ENCODE results near the gene BCAT1.
"Not testable (repeated sequence)": the region's sequence is repeated elsewhere in the genome, so short reads cannot be mapped to it uniquely, and the experiment has no call there.

Gene BCAT1

DNA sequence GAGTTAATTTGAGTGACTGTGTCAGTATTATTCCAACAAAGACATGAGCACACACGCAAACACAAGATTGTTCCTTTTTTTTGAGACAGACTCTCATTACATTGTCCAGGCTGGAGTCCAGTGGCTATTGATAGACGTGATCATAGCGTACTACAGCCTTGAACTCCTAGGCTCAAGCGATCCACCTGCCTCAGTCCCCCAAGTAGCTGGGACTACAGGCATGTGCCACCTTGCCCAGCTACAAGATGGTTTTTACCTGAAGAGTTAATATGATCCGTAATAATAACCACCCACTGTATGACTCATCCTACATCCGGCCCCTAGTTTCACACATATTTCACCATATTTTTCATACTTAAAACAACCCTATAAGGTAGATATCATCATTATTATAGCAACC lies 26.8 kb downstream of the BCAT1 start:
- DNase-seq = no peak

DNA sequence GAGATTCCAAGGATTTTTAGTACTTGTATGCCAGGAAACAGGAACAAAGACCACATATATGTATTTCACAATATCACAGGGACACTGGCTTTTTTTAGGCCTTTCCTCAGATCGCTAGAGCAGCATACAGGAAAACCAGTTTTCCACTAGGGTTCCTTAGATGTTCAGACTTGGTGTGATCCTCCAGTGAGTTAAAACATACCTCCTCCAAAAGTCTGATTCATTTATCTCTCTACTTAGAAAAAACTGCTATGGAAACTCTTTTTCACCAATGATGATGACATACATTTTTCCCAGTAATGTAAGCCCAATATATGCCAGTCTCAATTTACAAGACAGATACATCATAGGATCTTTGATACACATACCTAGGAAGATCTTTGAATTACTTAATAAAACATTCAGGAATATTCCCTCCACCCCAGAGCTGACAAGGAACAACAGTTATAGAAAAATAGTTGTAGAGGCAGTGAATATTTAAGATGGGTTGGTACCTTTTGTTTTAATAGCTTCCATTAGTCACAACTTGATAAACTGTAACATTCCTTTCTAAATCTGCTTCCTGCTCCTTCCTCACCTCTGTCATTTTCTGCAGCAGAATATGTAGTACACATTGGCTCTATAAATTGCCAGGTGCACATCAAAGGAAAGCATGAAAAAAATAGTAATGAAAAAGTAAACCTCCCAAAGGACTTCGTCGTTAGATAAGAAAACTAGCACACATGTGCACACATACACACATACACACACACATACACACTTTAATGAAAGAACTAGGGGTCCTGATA lies 27.5 kb downstream of the BCAT1 start:
- no peak for DNase-seq

DNA sequence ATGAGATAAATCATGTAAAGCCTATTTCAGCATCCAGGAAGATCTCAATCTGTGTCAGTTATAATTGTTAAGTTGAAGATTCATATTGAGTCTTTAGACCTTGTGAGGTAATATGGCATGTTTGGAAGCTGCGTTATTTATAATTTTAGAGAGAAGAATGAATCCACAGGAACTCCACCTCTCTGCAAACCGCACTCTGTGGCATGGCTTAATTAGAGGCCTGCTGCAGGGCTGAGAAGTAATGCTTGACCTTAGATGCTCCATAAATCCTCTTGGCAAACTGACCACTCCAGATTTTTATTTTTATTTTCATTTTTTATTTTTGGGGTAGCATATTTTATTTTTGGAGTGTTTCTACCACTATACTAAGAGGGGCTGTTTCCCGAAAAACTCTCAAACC lies 28.8 kb downstream of the BCAT1 start:
- DNase-seq = no peak

DNA sequence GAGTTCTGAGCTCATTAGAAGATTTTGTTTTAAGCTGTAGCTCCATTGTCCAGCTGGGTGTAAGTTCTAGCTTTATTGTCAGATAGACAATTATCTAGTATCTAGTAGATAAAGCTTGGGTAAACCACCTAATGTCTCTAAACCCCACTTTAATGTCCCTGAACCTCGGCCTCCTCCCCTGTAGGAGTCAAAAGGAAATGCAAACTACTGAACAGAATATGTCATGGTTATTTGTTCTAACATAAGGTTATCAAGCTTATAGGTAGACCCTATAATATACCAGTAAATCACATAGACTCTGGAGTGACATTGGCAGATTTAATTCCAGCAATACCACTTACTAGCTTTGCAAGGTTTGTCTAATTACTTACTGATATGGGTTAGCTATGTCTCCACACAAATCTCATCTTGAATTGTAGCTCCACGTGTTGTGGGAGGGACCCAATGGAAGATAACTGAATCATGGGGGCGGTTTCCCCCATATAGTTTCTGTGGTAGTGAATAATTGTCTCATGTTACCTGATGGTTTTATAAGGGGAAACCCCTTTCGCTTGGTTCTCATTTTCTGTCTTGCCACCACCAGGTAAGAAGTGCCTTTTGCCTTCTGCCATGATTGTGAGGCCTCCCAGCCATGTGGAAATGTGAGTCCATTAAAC lies 29.4 kb downstream of the BCAT1 start:
- DNase-seq = no peak

DNA sequence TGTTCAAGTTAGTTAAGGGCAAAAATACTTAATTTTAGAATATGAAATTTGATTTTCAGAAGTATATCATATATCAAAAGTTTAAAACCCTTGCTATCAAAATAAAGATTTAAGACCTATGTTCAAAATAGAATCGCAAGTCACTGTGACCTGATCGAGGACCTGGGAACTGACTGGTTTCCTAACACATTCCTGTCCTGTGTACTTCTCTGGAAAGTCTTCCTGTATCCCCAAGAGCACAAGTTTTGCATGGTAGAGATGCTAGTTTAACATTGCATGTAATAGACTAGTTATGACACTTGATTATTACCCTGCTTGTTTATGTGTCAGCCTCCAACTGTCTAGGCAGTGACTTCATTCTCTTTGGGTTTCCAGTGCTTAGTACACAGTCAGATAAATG lies 30.3 kb downstream of the BCAT1 start:
- DNase-seq = no peak

DNA sequence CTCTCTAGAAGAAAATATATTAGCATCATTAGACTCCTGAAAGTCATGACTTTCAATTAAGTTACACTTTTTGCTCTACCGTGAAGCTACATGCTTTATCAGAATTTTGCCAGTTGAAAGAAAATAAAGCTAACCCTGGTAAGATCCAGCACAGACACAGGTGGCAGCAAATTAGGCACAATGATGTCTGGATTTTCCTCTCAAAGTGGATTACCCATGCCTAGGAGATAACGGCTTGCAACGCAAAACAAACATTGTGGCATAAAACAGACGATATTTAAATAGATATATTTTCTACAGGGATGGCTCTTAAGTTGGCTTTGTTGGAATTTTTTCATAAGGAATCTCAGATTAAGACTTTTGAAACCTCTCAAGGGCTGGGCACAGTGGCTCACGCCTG lies 33.4 kb downstream of the BCAT1 start:
- no peak for DNase-seq

DNA sequence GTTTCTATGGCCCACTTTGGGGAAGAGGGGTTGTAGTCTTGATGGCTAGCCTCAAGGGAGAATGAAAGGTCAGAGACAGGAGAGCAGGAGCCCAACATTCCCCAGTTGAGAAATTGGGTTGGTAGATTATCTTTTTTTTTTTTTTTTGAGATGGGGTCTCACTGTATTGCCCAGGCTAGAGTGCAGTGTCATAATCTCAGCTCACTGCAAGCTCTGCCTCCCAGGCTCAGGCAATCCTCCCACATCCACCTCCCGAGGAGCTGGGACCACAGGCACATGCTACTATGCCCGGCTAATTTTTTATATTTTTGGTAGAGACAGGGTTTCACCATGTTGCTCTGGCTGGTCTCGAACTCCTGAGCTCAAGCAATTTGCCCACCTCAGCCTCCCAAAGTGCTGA lies 34.9 kb downstream of the BCAT1 start:
- DNase-seq = no peak

DNA sequence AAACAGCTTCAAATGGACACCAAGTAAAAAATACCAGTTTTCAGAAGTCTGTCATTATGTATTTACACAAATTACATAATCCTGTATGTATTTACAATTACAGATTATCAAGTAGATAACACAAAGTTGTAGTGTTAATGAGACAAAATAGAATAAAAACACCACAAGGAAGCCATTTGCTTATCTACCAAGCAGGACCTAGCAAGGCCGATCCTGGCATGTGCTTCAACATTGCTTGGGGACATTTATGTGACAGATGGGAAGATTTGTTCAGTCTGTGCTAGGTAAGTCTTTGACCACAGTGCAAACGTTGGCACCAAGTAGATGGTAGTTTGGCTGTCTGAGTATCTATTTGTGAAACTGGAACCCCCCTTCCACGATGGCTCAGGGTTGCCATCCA lies 35.8 kb downstream of the BCAT1 start:
- no peak for DNase-seq

DNA sequence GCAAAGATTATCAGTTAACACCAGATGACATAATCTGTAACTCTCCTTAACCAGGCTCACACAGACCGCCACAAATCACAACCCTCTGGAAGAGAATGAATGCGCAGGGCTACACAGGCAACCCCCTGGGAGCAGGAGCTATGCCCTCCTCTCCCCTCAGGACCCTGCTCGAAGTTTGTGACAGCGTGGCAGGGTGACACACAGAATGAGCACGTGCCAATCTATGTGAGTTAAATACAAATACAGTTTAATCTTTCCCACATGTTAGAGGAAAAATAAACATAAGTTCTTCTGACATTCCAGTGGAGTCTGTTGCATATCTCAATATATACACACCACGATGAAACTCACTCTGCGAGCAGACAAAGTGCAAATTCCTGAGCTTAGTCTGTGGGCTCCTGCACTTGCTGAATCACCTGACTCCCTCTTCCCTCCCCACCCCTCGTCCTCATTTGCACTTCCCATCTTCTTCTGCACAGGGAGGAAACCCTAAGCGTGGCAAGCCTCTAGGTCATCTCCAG lies 37.6 kb downstream of the BCAT1 start:
- DNase-seq = no peak

DNA sequence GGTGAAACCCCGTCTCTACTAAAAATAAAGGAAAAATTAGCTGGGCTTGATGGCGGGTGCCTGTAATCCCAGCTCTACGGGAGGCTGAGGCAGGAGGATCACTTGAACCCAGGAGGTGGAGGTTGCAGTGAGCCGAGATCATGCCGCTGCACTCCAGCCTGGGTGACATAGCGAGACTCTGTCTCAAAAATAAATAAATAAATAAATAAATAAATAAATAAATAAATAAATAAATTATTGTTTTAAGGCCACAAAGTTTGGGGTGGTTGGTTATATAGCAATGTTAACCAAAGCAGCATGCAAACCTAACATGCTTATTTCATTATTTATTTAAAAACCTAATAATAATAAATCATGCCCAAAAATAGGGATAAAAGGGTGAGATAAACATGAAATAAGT lies 38.7 kb downstream of the BCAT1 start:
- not testable (repeated sequence) for DNase-seq

DNA sequence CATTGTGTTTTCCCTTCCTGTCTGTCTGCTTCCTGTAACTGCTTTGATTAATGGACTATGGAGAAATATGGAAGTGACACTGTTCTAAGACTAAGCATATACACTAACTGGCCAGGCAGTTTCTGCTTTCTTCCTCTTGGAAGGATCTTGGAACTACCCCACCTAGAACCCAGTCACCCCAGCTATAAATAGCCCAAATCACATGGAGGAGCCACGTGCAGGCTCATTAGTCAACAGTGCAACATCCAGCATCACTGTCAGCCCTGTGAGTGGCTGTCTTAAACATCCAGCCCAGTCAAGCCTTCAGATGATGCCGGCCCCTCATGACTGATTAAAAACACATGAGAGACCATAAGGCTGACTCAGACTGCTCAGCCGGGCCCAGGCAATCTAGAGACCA lies 39.2 kb downstream of the BCAT1 start:
- no peak for DNase-seq

DNA sequence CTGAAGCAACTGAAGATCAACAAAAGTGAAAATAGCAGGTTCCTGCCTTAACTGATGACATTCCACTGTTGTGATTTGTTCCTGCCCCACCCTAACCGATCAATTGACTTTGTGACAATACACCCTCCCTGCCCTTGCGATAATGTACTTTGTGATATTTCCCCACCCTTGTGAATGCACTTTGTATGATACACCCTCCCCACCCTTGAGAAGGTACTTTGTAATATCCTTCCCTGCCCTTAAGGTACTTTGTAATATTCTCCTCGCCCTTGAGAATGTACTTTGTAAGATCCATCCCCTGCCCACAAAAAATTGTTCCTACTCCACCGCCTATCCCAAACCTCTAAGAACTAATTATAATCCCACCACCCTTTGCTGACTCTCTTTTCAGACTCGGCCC lies 41.4 kb downstream of the BCAT1 start:
- no peak for DNase-seq

DNA sequence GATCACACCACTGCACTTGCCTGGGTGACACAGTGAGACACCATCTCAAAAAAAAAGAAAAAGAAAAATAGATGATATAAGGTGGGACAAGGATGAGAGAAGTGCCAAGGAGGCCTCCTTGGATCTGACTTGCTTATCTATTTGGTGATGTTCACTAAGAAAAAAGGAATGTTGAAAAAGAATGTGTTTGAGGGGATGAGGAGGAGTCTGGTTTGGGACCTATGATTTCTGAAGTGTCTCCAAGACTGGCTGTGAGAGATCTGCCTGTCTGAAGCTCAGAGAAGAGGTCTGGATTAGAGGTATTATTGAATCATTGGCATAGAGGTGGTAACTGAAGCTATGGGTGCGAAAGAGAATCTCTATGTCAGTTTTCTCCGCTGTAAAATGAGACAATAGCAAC lies 42.8 kb downstream of the BCAT1 start:
- DNase-seq = no peak

DNA sequence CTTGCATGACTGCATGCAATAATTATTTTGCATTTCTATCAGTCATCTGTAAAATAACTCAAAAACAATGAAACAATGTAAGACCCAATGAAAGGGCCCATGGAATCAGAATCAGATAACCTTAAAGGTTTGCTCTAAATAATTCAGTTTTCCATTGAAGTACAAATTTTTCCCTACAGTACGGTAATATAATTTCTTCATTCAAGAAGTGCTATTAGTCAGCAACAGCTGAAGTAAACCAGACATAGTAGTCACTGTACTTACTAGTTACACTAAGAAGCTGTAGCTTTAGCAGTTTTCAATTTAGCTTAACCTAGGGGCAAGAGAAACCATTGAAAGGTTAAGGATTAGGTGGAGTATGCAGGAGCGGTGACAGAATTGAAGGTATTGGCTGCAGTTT lies 43.5 kb downstream of the BCAT1 start:
- DNase-seq = no peak

DNA sequence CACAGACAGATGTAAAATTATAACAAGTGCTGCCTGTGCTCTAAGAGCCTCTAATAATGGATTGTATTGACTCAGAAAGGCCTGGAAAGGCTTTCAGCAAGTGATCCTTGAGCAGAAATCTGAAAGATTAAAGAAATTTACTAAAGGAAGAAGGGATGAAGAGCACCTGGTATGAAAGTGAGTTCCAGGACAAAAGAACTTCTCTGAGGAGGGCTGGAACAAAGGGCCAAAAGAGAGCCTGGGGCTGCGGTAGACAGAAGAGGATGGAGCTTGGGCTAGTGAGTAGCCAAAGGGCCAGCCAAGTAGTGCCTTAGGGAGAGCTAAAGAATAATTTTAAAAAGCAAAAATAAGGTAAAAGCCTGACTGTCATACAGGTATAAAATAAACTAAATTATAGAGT lies 44.0 kb downstream of the BCAT1 start:
- DNase-seq = no peak

DNA sequence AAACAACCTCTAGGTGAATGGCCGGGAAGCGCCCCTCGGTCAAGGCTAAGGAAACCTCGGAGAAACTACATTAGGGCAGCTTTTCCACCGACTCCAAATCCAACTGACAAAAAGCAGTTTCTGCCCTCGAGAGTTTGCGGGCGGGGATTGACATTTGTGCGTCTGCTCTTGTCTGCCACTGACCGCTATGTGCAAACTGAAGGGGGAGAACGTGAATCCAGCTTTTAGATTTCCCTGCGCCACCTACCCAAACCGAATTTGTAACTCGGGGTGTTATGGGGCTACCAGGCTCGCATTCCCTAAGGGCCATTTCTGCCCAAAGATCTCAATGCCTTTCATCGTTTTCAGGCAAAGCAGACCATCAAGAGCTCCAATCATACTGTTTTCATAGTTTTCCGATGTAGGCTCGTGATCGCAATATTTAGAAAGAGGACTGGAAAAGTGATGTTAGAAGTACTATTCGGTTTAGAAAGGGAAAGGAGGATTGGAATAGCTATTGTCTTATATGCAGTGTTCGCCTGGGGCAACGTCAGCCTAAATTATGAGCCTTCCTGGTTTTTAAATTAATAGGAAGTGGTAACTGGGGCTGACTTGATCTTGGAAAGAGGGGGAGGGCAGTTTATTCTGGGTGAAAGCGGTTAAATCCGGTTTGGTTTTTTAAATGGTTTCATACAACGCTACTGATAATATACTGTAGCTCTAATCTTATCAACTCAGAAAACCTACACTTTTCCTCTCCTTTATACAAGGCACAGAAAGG lies 45.4 kb downstream of the BCAT1 start:
- DNase-seq = no peak

DNA sequence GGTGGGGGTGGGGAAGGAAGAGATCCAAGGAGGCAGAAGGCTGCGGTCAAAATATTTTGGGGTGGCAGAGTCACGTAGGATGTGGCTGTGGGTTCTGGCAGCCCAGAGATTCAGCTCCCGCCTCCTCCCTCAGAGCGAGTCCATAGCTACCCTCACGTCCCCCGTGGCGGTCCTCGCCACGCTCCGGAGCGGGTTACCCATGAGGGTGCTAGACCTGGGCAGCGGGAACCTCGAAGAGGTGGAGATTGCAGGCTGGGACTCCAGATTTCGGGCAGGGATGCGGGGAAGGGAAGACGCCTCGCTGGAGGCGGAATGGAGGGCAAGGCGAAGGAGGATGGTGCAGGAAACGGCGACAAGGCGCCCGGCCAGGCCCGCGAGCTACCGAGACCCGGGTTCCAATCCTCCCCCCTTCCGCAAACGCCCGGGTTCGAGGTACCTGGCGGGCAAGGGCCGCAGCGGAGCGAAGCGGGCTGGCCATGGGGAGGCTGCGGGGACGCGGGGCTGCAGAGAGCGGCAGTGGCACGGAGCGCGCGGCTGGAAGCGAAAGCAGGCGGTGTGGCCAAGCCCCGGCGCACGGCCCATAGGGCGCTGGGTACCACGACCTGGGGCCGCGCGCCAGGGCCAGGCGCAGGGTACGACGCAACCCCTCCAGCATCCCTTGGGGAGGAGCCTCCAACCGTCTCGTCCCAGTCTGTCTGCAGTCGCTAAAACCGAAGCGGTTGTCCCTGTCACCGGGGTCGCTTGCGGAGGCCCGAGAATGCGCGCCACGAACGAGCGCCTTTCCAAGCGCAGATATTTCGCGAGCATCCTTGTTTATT lies 46.2 kb downstream of the BCAT1 start:
- no peak for DNase-seq

DNA sequence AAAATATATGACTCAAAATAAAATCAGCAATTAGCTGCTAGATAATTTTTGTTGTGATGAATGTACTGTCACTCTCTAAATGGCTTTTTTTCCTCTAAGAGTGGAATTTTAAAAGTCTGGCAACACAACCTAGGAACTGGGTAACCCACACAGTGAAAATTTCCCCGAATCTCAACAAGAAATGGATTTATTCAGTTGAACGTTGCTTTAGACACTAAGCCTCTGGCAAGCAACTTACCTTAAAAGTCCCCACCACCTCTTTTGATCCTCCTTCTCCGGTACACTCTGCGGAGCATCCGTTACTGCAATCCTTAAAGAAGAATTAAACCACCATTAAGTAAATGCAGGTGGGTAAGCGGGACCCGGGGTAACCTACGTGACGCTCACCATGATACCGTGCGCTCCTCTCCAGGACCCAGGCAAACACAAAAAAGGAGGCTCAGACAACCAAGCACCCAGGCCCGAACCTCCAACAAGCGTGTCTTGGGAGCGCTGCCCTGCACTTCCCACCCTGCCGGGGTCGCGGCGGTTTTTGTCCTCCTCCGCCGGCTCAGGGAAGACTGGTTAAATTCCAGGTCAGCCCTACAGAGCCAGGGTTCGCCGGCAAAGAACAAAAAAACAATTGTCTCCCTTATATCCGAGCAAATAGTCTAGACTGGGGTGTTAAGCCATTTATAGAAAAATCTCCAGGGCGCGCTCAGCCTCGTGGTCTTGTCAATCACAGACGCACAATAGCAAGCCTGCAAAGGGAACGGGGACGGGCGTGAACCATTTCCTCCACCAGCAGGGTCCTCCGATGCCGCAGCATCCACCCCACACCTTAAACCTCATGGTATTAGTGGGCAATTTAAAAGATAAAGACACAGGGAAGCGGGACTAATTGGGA lies 47.1 kb downstream of the BCAT1 start:
- no peak for DNase-seq

DNA sequence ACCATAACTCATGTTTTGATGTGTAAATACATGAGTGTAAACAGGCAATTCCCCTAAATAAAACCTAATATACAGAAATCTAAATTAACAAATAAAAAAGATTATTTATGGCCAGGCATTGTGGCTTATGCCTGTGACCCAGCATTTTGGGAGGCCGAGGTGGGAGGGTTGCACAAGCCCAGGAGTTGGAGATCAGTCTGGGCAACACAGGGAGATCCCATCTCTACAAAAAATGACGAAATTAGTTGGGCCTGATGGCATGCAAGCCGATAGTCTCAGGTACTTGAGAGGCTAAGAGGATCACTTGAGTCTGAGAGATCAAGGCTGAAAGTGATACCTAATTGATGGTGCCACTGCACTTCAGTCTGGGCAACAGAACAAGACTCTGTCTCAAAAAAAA lies 48.7 kb downstream of the BCAT1 start:
- DNase-seq = no peak

DNA sequence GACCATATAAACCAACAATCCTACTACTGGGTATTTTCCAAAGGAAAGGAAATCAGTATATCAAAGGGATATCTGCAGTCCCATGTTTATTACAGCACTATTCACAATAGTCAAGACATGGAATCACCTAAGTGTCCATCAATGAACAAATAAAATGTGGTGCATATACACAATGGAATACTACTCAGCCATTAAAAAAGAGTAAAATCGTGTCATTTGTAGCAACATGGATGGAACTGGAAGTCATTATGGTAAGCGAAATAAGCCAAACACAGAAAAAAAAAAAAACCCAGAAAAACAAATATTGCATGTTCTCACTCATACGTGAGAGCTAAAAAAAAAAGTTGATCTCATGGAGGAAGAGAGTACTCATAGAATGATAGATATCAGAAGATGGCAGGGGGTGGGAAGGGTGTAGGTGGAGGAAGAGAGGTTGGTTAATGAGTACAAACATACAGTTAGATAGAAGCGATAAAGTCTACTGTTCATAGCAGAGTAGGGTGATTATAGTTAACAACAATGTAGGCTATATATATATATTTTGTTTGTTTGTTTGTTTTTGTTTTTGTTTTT lies 49.3 kb downstream of the BCAT1 start:
- no peak for DNase-seq

DNA sequence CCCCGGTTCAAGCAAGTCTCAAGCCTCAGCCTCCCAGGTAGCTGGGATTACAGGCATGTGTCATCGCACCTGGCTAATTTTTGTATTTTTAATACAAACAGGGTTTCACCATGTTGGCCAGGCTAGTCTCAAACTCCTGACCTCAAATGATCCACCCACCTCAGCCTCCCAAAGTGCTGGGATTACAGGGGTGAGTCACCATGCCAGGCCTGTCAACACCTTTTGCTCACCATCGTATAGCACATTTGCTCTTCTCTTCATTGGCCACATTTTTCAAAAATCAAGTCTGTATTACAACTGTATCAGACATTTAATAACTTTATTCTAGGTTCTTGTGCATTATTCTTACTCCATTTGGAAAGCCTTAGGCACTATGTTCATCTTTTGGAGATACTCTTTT lies 50.3 kb downstream of the BCAT1 start:
- DNase-seq = no peak

DNA sequence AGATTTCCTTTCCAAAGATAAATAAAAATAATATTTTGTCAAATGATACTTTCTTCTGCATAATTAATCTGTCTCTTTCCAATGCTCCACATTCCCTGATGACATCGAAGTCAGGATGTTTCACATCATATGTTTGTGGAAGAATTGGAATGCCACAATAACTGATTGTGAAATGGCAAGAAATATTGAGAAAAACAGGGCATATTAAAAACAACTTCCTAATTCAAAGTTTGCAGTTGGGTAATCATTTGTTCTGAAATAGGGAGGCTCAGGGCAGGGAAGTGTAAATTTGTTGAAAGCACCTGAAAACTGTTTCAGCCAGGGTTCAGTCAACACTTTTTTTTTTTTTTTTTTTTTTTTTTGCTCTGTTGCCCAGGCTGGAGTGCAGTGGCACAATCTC lies 50.7 kb downstream of the BCAT1 start:
- DNase-seq = no peak
